Activated T-helper 1 cell treated with anti-CD3 and anti-CD28 coated beads, Interleukin-12 subunit alpha, Interleukin-12 subunit beta, Interleukin-2, Interleukin-4 antibody, amounts not matched to agents 30 ng/mL and 10 ng/mL and 1 ng/mL, durations not matched to agents 14 hours and 24 hours and 36 hours (primary cell): ENCODE data around the gene FBXO46. TPM values are rescaled to one million over a fixed set of nuclear protein-coding genes. Genes with fewer than 3 reads are reported as not detected.

ENCODE experiments used
- total RNA-seq: library from RNA; stranded (reverse); gene quantifications from 2 replicates; pipeline ENCODE4 v1.2.3, GENCODE V29; 2022

The FBXO46 gene
- total RNA-seq, 1 donor from 2014 or later: 35.1 TPM

Other genes starting within 250 kb of the FBXO46 start
- 3.0 and 4.1 TPM in 2 replicates for gene RTN2, start 233.8 kb downstream of the FBXO46 start, total RNA-seq
- 1.0 and 1.3 TPM in 2 replicates for gene PPM1N, start 232.5 kb downstream of the FBXO46 start, total RNA-seq
- gene VASP, start 223.4 kb downstream of the FBXO46 start, total RNA-seq: 234 and 235 TPM in 2 replicates
- 12.1 and 16.2 TPM in 2 replicates for gene OPA3, start 146.1 kb downstream of the FBXO46 start, total RNA-seq
- gene GPR4, start 128.7 kb downstream of the FBXO46 start, total RNA-seq: not detected in 2 replicates
- 148 and 152 TPM in 2 replicates for gene EML2, start 91.5 kb downstream of the FBXO46 start, total RNA-seq
- gene GIPR, start 62.7 kb downstream of the FBXO46 start, total RNA-seq: 4.3 and 6.1 TPM in 2 replicates
- 757 and 760 TPM in 2 replicates for gene SNRPD2, start 38.9 kb downstream of the FBXO46 start, total RNA-seq
- 13.7 and 18.0 TPM in 2 replicates for gene QPCTL, start 38.2 kb downstream of the FBXO46 start, total RNA-seq
- gene MEIOSIN, start 2.5 kb upstream of the FBXO46 start, total RNA-seq: not detected in 2 replicates
- gene SIX5, start 38.4 kb upstream of the FBXO46 start, total RNA-seq: 3.7 and 5.6 TPM in 2 replicates
- 22.8 and 23.9 TPM in 2 replicates for gene DMPK, start 51.6 kb upstream of the FBXO46 start, total RNA-seq
- gene DMWD, start 61.9 kb upstream of the FBXO46 start, total RNA-seq: 50.0 and 55.8 TPM in 2 replicates
- gene RSPH6A, start 84.4 kb upstream of the FBXO46 start, total RNA-seq: 0.29 and 0.59 TPM in 2 replicates
- gene SYMPK, start 132.3 kb upstream of the FBXO46 start, total RNA-seq: 118 and 120 TPM in 2 replicates
- gene FOXA3, start 133.4 kb upstream of the FBXO46 start, total RNA-seq: 0.27 and 0.34 TPM in 2 replicates
- gene IRF2BP1, start 155.2 kb upstream of the FBXO46 start, total RNA-seq: 20.9 and 21.5 TPM in 2 replicates
- 6.9 and 7.2 TPM in 2 replicates for gene MYPOP, start 171.7 kb upstream of the FBXO46 start, total RNA-seq
- not detected in 2 replicates for gene NANOS2, start 183.9 kb upstream of the FBXO46 start, total RNA-seq
- gene NOVA2, start 243.0 kb upstream of the FBXO46 start, total RNA-seq: not detected in 2 replicates